ENCODE results near the gene CFAP54.
A peak's percentile ranks its signal among the peaks of the same experiment; 100 is the strongest.
"Not testable (repeated sequence)": the region's sequence is repeated elsewhere in the genome, so short reads cannot be mapped to it uniquely, and the experiment has no call there.

CFAP54 gene

DNA sequence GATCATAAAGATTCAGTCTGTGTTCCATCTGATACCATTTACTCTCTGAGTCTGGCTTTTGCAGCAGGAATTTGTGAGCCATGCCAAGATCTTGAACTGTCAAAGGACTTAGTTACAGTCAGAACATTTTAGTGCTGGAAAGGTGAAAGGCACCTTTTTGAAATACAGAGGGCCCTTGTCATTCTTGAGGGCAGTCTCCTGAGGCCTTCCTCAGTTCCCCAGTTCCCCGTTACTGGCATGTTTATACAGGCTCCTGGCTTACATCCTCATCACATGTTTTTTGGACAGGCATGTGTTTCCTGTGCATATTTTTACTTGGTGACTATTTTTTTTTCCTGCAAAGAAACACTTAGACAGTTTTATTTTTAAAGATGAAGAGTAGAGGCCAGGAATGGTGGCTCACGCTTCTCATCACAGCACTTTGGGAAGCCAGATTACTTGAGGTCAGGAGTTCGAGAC, 21.0 kb downstream of the CFAP54 start:
- FAIRE-seq = no peak

DNA sequence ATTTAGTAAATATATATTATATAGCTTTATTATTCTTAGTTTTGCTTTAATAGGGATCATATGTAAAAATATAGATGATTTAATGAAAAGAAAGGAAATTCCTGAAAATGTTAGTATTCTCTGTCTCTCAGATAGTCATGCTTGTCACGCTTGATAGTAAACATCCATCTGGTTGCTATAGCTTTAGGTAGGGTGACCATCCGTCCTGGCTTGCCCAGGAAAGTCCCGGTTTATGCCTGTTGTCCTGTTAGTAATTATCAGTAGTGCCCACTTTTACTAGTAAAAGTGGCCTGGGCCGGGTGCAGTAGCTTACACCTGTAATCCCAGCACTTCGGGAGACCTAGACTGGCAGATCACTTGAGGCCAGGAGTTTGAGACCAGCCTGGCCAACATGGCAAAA, 23.8 kb downstream of the CFAP54 start:
- FAIRE-seq (no peak), DNase-seq (ENCODE audit: extremely low spot score, insufficient read length, low read depth) (no peak)

More for the DNA sequence above, 21.0 kb downstream of the CFAP54 start:
- DNase-seq (ENCODE audit: extremely low spot score, insufficient read length, low read depth) = no peak

DNA sequence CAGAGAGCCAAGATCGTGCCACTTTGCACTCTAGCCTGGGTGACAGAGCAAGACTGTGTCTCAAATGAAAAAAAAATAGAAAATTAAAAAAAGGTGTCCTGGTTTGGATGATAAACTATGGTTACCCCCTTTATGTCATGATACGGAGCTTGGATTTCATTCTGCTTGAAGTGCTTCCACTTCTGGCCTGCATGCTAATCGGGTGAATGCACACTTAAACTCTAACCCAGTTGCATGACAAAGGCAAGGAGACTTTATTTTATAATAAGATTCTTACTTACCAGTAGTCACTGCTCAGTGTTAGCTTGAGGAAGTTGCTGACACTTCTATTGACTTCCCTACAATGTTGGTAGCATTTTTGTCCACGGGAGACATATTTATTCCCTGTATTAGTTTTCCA, 24.3 kb downstream of the CFAP54 start:
- DNase-seq (ENCODE audit: extremely low spot score, insufficient read length, low read depth) = no peak

DNA sequence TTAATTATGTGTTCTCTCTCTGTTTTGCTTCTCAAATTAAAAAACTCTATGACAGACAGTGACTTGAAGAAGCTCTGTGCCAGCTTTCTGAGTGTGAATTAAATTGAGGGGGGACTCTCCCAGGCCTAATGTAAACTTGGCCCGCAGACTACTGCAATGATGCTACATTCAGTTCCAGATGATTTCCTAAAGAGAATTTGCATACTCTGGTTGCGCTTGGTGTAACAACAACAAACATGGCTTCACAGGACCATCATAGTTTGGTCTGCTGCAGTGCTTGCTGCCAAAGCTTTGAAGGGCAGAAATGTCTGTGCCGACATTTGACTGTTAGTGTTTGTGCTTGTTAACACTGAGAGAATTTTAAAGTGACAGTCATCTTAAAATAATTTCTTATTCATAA, 25.0 kb downstream of the CFAP54 start:
- DNase-seq (ENCODE audit: extremely low spot score, insufficient read length, low read depth) = no peak
- peak; percentile 75 for FAIRE-seq

More for the DNA sequence above, 24.3 kb downstream of the CFAP54 start:
- FAIRE-seq = no peak

DNA sequence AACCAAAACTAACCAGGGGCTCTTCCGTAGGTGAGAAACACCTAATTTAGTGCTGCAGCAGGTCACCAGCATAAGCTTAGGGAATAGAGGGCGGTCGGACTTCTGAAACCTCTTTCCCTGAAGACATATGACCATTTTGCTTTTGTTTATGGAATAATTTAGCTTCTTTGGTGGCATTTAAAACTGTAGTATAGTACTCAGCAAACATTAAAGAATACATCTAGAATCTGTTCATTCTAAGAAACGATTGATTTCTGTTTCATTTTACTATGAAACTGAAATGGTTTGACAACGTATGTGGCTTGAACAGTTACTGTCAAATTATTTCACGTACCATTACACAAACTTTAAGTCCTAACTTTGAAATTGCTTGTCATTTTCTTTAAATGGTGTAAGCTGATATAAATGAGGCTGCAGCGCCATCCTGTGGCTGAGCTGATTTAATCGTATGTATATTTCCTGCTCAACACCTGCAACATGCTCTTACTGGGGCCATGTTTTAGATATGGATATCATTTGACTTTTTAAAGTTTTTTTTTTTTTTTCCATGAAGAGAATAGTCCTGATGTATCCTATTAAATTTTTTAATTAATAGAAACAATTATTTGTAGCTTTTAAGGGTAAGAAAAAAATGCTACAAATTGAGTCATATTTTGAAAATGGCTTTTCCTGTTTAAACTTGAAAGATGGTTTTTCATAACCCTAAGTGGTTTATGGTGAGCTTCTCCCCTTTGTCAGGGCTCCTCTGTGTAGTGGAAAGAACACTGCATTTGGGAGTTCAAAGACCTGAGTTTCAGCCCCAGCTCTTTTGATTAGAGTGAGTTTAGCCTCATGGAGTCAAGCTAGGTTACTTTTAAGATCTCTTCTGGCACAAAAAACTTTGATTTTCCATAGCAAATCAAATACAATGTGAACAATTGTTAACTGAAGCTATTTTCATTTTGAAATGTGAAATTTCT, 27.4 kb downstream of the CFAP54 start:
- DNase-seq (ENCODE audit: extremely low spot score, insufficient read length, low read depth) (peak; percentile 11), FAIRE-seq (peak; percentile 93)

DNA sequence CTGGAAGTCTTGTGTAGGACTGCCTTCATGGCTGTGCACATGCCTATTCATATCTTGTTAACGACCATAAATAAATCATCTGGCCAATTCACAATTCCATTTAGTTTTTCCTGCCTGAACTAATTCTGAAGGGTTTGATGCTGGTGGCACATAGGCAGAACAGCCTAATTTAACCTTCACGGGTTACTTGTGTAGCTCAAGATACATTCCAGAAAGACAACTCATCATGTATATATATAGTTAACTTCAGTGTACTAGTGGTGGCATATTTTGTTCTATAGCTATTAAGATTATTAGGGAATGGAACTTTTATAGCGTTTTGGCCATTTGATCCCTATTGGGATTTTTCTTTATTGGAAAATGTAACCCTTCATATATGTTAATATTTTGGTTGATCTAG, 31.4 kb downstream of the CFAP54 start:
- DNase-seq (ENCODE audit: extremely low spot score, insufficient read length, low read depth) = no peak

DNA sequence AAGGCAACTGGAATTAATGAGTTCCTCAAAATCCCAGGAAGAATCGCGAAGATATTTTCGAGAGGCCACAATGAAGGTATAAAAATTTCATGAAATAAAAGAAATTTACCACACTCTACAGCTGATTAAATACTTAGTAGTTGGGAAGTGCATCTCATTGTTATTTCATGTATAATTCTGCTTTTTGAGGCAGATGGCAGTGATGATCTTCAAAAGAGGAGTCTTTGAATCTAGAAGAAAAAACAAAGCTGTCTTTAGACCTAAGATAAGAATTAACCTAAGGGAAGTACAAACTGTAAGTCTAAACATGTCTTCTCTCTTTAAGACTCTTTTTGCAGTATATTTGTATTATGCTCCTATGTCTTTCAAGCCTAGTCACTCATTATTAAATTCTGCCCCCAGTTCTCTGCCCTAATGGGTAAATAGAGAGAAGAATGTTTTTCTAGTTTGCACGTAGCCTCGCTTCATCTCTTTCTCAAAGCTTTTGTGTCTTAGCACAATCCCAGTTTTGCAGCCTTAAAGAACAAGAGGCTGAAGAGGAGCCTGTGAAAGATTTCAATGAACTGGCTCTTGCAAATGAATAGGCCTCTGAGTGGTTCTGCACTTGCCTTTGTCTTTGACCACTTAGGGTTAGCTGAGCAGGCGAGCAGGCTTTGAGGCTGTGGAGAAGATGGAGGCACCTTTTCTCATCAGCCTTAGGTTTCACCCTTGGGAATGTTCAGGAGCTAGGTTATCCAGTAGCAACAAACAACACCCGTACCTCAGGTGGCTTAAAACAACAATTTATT, 32.7 kb downstream of the CFAP54 start:
- FAIRE-seq (no peak), DNase-seq (ENCODE audit: extremely low spot score, insufficient read length, low read depth) (no peak)

More for the DNA sequence above, 31.4 kb downstream of the CFAP54 start:
- FAIRE-seq = no peak

DNA sequence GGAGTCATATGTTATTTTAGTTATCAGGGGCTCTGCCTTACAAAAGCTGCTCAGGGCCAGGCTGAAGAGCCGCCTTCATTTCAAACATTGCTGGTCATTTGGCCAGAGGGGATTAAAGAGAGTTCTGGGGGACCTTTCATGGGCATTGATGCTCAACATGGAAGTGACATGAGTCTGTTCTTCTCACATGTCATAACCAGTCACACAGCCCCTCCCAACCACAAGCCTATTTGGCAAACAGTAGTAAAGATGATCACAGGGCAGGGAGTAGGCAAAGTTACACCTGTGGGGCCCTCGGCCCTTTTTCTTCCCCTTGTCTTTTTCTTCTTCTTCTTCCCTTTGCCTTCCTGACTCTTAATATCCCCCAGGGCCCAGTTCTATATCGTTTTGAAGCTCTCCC, 33.3 kb downstream of the CFAP54 start:
- no peak for FAIRE-seq
- no peak for DNase-seq (ENCODE audit: extremely low spot score, insufficient read length, low read depth)

DNA sequence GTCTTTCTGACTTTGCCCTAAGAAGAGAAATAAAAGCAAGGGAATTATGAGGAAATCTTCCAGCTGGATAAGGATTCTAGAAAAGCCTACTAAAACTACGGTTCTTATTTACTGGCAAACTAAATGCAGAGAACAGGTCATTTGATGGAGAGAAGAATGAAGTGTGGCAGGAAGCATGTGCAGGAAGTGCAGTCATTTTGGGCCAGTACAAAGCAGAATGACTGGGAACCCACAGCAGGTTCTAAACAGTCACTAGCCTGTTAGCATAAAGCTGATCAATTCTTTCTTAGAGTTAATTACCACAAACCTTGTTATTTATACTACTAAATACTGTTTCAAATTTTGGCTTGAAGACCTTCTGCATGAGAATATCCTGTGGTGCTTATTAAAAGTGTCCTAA, 36.7 kb downstream of the CFAP54 start:
- no peak for FAIRE-seq
- no peak for DNase-seq (ENCODE audit: extremely low spot score, insufficient read length, low read depth)

DNA sequence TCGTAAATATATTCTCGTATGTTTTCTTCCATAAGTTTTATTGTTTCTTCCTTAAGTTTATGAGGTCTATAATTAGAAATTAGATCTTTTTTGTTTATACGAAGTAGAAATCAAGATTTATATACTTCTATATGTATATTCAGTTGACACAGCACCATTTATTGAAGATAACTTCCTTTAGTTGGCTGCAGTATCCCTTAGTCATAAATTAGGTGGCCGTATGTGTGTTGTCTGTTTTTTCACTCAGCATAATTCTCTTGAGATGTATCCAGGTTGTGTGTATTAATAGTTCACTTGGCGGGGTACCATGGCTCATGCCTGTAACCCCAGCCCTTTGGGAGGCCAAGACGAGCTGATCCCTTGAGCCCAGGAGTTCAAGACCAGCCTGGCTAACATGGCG, 40.5 kb downstream of the CFAP54 start:
- no peak for DNase-seq (ENCODE audit: extremely low spot score, insufficient read length, low read depth)
- no peak for FAIRE-seq

DNA sequence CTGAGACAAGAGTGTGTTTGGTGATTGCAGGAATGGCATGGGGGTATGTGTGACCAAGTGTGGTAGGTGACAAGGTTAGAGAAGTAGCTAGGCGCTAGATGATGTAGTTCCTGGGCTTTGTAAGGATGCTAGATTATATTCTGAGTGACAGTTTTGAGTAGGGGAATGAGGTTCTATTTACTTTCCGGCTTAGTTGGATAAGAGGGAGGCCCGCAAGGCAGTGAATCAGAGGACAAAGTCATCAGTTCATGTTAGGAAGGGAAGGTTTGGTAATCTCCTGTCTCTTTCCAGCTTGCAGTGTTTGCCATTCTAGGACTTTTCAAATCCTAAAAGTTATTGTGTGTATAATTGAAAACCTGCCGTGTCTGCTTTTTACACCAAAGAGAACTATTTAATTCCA, 45.0 kb downstream of the CFAP54 start:
- FAIRE-seq = no peak
- no peak for DNase-seq (ENCODE audit: extremely low spot score, insufficient read length, low read depth)

DNA sequence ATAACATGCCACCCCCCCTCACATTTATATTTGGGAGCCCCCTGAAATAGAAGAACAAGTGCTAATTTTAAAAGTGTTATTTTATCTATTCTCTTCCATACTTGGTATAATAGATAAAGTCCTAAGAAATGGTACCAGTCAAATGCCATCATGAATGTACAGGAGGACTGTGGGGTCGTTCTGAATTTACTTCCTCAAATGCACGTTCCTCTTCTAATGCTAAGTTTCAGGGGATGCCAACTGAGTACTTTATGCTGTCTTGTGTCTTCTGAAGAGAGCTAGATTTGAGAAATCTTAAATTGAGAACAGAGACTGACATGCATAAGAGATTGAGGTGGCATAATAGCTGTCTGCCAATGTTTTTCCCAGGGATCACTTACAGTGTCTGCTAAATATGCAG, 59.0 kb downstream of the CFAP54 start:
- DNase-seq (ENCODE audit: extremely low spot score, insufficient read length, low read depth) (no peak), FAIRE-seq (no peak)

DNA sequence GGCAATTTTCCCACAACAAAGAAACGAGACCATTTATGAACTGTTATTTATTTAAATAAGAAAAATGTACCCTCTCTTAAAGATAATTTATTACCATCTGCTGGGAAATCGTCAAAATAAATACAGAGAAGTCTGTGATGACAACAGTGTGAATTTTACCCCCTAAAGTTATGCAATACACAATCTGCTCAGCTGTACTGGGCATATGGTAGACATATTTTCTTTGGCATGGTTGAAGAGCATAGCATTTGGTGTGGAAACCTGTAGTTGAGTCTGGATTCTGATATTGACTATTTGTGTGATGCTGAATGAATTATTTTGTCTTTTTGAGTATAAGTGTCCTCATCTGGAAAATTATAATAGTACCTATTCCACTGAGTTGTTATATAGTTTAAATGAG, 60.0 kb downstream of the CFAP54 start:
- FAIRE-seq = no peak
- no peak for DNase-seq (ENCODE audit: extremely low spot score, insufficient read length, low read depth)

DNA sequence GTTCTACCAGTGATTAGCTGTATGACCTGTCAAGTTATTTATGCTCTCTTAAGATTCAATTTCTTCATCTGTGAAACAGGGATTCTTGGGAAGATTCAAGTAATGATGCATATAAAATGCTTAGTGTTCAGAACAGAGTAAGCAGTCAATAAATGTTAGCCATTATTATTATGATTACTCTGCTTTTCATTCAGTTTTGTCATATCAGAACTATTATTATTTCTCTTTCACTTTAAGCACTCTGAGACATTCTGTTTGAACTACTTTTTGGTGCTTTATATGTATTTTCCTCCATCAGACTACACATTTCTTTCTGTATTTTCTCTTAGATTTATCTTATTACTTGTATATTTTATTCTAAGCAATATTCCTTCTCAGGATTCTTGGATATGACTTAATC, 81.2 kb downstream of the CFAP54 start:
- FAIRE-seq (peak; percentile 41), DNase-seq (ENCODE audit: extremely low spot score, insufficient read length, low read depth) (no peak)

DNA sequence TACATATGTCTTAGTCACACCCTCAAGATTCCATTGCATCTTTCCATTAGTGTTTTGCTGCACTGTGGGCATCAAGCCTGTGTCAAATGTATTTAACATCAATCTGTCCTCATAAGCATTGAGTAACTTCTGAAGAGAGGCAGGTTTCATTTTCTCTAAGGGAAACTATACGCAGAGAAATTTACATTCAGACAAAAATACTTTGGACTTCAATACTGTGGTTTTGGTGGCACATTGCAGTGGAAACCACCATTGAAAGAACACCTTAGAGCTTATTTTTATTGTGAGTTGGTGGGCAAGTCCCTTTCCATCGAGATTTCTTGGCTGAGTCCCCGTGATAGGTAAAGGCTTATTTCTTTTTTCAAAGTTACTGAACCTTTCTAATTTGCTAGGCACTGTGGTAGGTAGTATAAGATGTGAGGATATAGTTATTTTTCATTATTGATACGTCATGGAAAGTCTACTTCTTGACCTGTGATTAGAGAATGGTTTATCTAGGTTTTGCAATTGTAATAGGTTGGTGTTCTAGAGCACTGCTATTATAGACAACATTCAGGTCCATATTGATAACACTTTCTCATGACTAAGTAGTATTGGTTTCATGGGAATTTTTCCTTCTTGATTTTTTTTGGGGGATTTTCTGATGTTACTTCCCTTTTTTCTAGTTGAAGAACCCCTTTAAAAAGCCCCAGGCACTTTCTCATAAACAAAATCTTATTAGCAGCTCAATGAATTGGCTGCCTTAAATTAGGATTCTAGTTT, 81.9 kb downstream of the CFAP54 start:
- DNase-seq (ENCODE audit: extremely low spot score, insufficient read length, low read depth) (no peak), FAIRE-seq (peak; percentile 91)

DNA sequence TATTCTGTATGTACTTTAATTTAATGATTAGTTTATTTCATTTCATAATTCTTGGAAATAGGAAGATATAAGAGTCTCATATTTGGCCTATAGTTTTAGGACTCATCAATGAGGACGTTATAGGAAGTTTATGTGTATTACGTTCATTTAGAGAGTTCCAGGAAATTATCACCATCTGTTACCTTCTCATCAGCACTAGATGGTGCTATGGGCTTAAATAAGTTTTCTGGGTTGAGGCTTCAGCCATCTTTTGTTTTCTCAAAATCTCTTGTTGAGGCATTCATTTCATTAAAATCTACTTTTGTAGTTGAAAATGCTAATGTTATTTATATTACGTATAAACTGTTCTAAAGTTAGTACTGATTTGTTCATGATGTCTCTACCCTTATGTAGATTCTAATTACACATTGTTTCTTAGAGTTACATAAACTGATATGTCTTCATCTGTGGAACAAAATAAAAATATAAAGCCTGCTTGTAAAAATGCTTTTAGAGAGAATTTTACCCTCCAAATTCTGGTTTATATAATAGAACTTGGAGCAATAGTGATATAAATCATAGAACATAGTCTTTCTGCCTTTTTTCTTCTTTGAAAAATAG, 89.2 kb downstream of the CFAP54 start:
- DNase-seq (ENCODE audit: extremely low spot score, insufficient read length, low read depth) (peak; percentile 17), FAIRE-seq (peak; percentile 90)

DNA sequence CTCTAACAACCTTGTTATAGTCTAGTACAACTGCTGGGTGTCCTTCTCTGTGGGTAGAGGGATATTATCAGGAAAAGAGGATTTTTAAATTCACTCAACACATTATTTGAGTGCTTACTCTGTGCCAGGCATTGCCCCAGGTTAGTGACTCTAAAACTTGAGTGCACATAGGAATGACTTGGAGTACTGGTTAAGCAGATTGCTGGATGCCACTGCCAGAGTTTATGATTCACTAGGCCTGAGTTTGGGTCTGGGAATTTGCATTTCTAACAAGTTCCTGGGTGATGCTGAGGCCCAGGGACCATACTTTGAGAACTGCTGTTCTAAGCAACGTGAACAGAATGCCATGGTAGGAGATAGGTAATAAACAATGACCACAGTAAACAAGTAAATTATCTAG, 96.6 kb downstream of the CFAP54 start:
- DNase-seq (ENCODE audit: extremely low spot score, insufficient read length, low read depth) = no peak
- no peak for FAIRE-seq

DNA sequence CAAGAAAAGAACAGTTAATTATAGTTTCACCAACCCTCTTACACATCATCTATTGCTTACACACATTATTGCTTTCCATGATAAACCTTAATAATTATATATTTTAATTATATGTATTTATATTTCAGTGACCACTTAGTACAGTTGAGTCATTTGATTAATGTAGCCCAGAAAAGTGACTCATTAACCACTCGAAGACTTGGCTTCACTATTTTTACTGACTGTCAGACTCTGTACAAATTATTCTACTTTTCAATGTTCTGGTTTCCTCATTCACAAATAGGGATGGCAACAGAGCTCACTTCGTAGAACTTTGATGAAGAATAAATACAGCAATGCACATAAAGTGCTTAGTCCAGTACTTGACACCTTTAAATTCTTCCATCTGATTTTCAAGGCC, 98.3 kb downstream of the CFAP54 start:
- FAIRE-seq (no peak), DNase-seq (ENCODE audit: extremely low spot score, insufficient read length, low read depth) (no peak)

DNA sequence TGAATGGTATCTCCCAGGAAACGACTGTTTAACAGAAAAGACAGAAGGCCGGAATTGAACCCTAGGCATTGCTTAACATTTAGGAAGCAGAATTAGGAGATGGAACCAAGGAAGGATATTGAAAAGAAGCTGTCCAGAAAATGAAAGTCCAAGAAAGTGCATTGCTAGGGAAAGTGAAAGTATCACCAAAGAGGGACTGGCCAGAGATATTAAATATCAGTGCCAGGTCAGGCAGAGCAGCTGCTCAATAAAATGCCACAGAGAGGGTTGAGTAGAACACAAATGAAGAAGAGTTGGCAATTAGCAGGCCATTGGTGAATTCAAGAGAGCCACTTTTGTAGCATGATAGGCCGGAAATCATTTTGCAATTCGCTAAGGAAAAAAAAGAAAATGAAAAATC, 101.6 kb downstream of the CFAP54 start:
- DNase-seq (ENCODE audit: extremely low spot score, insufficient read length, low read depth) (no peak), FAIRE-seq (no peak)

DNA sequence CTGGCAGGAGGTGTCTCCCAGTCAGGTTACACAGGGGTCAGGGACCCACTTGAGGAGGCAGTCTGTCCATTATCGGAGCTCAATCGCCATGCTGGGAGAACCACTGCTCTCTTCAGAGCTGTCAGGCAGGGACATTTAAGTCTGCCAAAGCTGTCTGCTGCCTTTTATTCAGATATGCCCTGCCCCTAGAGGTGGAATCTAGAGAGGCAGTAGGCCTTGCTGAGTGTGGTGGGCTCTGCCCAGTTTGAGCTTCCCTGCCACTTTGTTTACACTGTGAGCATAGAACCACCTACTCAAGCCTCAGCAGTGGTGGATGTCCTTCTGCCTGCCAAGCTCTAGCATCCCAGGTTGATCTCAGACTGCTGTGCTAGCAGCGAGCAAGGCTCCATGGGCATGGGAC, 115.0 kb downstream of the CFAP54 start:
- FAIRE-seq; DNase-seq (ENCODE audit: extremely low spot score, insufficient read length, low read depth): not testable (repeated sequence)
